HG03196 (cell line): ENCODE measurements around the gene TFAP2B.

ENCODE experiments used
- ATAC-seq: cut with Tn5 transposase; IDR thresholded peaks from one replicate; pipeline ENCODE4 v1.9.1; 2021; ENCODE audit not compliant: unreplicated experiment

The TFAP2B gene

GRCh38 chr6:50846852-50847155 lies 28.1 kb downstream of the TFAP2B start:
- ATAC-seq: no peak

GRCh38 chr6:50847890-50848594 lies 29.4 kb downstream of the TFAP2B start:
- no peak for ATAC-seq

- no peak for ATAC-seq
Measured at GRCh38 chr6:50848989-50849795, 30.5 kb downstream of the TFAP2B start.

- ATAC-seq: no peak
Measured at GRCh38 chr6:50849796-50850180, 31.1 kb downstream of the TFAP2B start.

- ATAC-seq: no peak
Measured at GRCh38 chr6:50850223-50851048, 31.8 kb downstream of the TFAP2B start.

GRCh38 chr6:50851049-50851845 lies 32.6 kb downstream of the TFAP2B start:
- ATAC-seq: no peak

GRCh38 chr6:50853939-50854338 lies 35.3 kb downstream of the TFAP2B start:
- no peak for ATAC-seq

GRCh38 chr6:50861692-50862091 lies 43.0 kb downstream of the TFAP2B start:
- ATAC-seq: no peak

GRCh38 chr6:50862176-50862575 lies 43.5 kb downstream of the TFAP2B start:
- ATAC-seq: no peak

- ATAC-seq: no peak
Measured at GRCh38 chr6:50864601-50865000, 45.9 kb downstream of the TFAP2B start.

- ATAC-seq: no peak
Measured at GRCh38 chr6:50868466-50868865, 49.8 kb downstream of the TFAP2B start.

GRCh38 chr6:50873167-50873566 lies 54.5 kb downstream of the TFAP2B start:
- no peak for ATAC-seq

GRCh38 chr6:50884364-50884763 lies 65.7 kb downstream of the TFAP2B start:
- ATAC-seq: no peak

- no peak for ATAC-seq
Measured at GRCh38 chr6:50887112-50887511, 68.4 kb downstream of the TFAP2B start.

- ATAC-seq: no peak
Measured at GRCh38 chr6:50889497-50889896, 70.8 kb downstream of the TFAP2B start.

GRCh38 chr6:50889935-50890334 lies 71.3 kb downstream of the TFAP2B start:
- ATAC-seq: no peak

- no peak for ATAC-seq
Measured at GRCh38 chr6:50890579-50890978, 71.9 kb downstream of the TFAP2B start.

GRCh38 chr6:50891290-50891689 lies 72.6 kb downstream of the TFAP2B start:
- ATAC-seq: no peak
